OCI-LY1 (cell line): ENCODE results near the gene MRPS6.

Experiments
- H2AFZ ChIP-seq: fragments of 200-600 bp; sonication (generic), shearing (Covaris generic); 2 replicates; pipeline ENCODE4 v1.6.0; 2014; ENCODE audit warnings: antibody characterized with exemption, mild to moderate bottlenecking, low read length
- H3F3A ChIP-seq: fragments of 200-600 bp; sonication (generic), shearing (Covaris generic); 2 replicates; pipeline ENCODE4 v1.6.0; 2014; ENCODE audit warnings: mild to moderate bottlenecking, antibody characterized with exemption, low read length, moderate library complexity; ENCODE audit not compliant: insufficient read depth
- H3K27ac ChIP-seq: fragments of 200-600 bp; sonication (generic); 2 replicates; pipeline ENCODE4 v1.5.1; 2014; ENCODE audit warnings: low read length, mixed run types, mild to moderate bottlenecking, low read depth; ENCODE audit not compliant: poor library complexity, severe bottlenecking
- H3K27me3 ChIP-seq: fragments of 200-600 bp; sonication (generic); 2 replicates; pipeline ENCODE4 v1.6.0; 2014; ENCODE audit warnings: antibody characterized with exemption, mild to moderate bottlenecking, low read length, moderate library complexity; ENCODE audit not compliant: insufficient read depth
- H3K36me3 ChIP-seq: fragments of 200-600 bp; sonication (generic); 2 replicates; pipeline ENCODE4 v1.6.1; 2014; ENCODE audit warnings: mild to moderate bottlenecking, antibody characterized with exemption, low read length, moderate library complexity, mixed read lengths; ENCODE audit not compliant: insufficient read depth
- H3K4me1 ChIP-seq: fragments of 200-600 bp; sonication (generic); 2 replicates; pipeline ENCODE4 v1.5.1; 2014; ENCODE audit warnings: mild to moderate bottlenecking, low read length, moderate library complexity; ENCODE audit not compliant: insufficient read depth, severe bottlenecking
- H3K4me2 ChIP-seq: fragments of 200-600 bp; sonication (generic), shearing (Covaris generic); 2 replicates; pipeline ENCODE4 v1.6.1; 2014; ENCODE audit warnings: low read length
- H3K4me3 ChIP-seq: fragments of 200-600 bp; sonication (generic); 2 replicates; pipeline ENCODE4 v1.5.1; 2014; ENCODE audit warnings: low read length, low read depth, mild to moderate bottlenecking, mixed read lengths; ENCODE audit not compliant: poor library complexity, severe bottlenecking
- H3K79me2 ChIP-seq: fragments of 200-600 bp; shearing (Covaris generic); 2 replicates; pipeline ENCODE4 v1.6.1; 2016; ENCODE audit warnings: mixed run types, low read length, mixed read lengths; ENCODE audit not compliant: insufficient read depth
- H3K9ac ChIP-seq: fragments of 200-600 bp; sonication (generic), shearing (Covaris generic); 2 replicates; pipeline ENCODE4 v1.6.1; 2014; ENCODE audit warnings: mild to moderate bottlenecking, low read length, mixed read lengths
- H3K9me2 ChIP-seq: fragments of 200-600 bp; sonication (generic), shearing (Covaris generic); 2 replicates; pipeline ENCODE4 v1.6.1; 2014; ENCODE audit warnings: low read depth, mild to moderate bottlenecking, low read length, mixed read lengths
- H3K9me3 ChIP-seq: fragments of 200-600 bp; shearing (Covaris generic); 2 replicates; pipeline ENCODE4 v1.6.1; 2014; ENCODE audit warnings: low read length, mixed read lengths
- H4K20me1 ChIP-seq: fragments of 200-600 bp; sonication (generic), shearing (Covaris generic); 2 replicates; pipeline ENCODE4 v1.6.0; 2016; ENCODE audit warnings: mild to moderate bottlenecking, low read length; ENCODE audit not compliant: insufficient read depth
- CTCF ChIP-seq: fragments of 200-600 bp; sonication (generic), shearing (Covaris generic); IDR thresholded peaks from 2 replicates; pipeline ENCODE4 v1.5.1; 2017; ENCODE audit warnings: mild to moderate bottlenecking, antibody characterized with exemption, low read length, moderate library complexity, mixed read lengths
- EZH2 ChIP-seq: fragments of 200-600 bp; sonication (generic), shearing (Covaris generic); IDR thresholded peaks from 2 replicates; pipeline ENCODE4 v1.8.0; 2017; ENCODE audit warnings: borderline replicate concordance, mixed run types, mild to moderate bottlenecking, antibody characterized with exemption, low read length, moderate library complexity, mixed read lengths

MRPS6 gene

GRCh38 chr21:34191876-34192275 is 118.5 kb downstream of the MRPS6 start:
- no peaks in the 10 kb centered on the region for H3K9me3 ChIP-seq
- no peaks in the 10 kb centered on the region for H3K4me1 ChIP-seq
- no peaks in the 10 kb centered on the region for H3K36me3 ChIP-seq
- H4K20me1 ChIP-seq, result no peaks in the 10 kb centered on the region
- no peak overlapping the region for H3K4me2 ChIP-seq
- no peaks in the 10 kb centered on the region for H3F3A ChIP-seq
- no peak overlapping the region for H2AFZ ChIP-seq
- H3K4me3 ChIP-seq, result no peak overlapping the region
- H3K27ac ChIP-seq, result no peak overlapping the region
- no peak overlapping the region for H3K9ac ChIP-seq
- H3K79me2 ChIP-seq, result no peaks in the 10 kb centered on the region
- no peaks in the 10 kb centered on the region for H3K27me3 ChIP-seq
- TF ChIP-seq CTCF (no peak), EZH2 (no peak)
- H3K9me2 ChIP-seq, result no peaks in the 10 kb centered on the region
